ENCODE measurements around the gene SEMA3D.

DNA sequence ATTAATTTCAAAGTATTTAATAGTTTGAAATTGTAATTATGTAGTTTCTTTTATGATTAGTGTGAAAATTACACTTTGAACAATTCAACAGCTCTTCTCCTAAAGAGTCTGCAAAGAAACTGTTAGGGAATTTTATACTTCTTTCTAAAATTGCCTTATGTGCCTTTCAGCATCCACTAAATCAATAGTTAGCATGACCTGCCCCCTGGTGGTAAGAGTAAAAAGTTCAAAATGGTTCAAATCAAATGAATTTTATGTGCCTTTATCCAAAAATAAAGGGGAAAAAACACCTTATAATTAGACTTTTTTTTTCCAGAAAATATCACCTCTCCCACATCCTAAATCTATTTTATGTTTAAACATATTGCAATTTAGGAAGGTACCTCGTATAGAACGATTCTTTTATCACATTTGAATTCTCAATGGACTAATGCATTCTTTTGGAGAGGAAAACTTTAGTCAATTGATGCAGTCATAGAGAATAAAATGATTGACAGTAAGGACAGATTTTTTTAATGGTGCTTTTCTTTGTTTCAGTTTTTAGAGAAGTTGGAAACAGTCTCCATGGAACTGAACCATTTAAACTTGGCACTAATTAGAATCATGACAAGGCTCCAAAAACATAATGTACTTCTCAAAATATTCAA is 163.7 kb downstream of the SEMA3D start:
- TF ChIP-seq, protein P1, sequence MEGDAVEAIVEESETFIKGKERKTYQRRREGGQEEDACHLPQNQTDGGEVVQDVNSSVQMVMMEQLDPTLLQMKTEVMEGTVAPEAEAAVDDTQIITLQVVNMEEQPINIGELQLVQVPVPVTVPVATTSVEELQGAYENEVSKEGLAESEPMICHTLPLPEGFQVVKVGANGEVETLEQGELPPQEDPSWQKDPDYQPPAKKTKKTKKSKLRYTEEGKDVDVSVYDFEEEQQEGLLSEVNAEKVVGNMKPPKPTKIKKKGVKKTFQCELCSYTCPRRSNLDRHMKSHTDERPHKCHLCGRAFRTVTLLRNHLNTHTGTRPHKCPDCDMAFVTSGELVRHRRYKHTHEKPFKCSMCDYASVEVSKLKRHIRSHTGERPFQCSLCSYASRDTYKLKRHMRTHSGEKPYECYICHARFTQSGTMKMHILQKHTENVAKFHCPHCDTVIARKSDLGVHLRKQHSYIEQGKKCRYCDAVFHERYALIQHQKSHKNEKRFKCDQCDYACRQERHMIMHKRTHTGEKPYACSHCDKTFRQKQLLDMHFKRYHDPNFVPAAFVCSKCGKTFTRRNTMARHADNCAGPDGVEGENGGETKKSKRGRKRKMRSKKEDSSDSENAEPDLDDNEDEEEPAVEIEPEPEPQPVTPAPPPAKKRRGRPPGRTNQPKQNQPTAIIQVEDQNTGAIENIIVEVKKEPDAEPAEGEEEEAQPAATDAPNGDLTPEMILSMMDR (IDR thresholded peaks at IDR 0.05): peak; percentile 59 to 84 (median 81)
- TF ChIP-seq POLR2A (IDR thresholded peaks at IDR 0.05): no peak

All from prostate gland (tissue), 2 donors.